A549 (cell line): ENCODE data around the gene PRKCZ. TPM values are rescaled to one million over a fixed set of nuclear protein-coding genes. Genes with fewer than 3 reads are reported as not detected.

Experiments used
- ATAC-seq, 2 experiments: fragments of 200-7000 bp in 1 of 2; fragments of >200 bp in 1 of 2; cut with Nextera tagmentation in 1 of 2; cut with Tn5 transposase in 1 of 2; 3 replicates each; pipeline versions ENCODE4 v1.8.0 to v1.9.1; 2018 to 2020; ENCODE audit warnings: mild to moderate bottlenecking in 1 of 2, moderate library complexity in 1 of 2
- CTCF ChIA-PET: fragments of 300-600 bp; sonication (Branson Sonifier 250); formaldehyde crosslinking; extraction: SDS; loops from one replicate; lab custom pipeline; 2021; ENCODE audit warnings: antibody characterized with exemption, inconsistent platforms; lab: Yijun Ruan, JAX
- POLR2A ChIA-PET: fragments of 350-600 bp; formaldehyde crosslinking; extraction: SDS; loops from one replicate; lab custom pipeline; 2021; ENCODE audit warnings: antibody characterized with exemption, inconsistent platforms; lab: Yijun Ruan, JAX
- DNase-seq, 2 experiments: peaks; one replicate each; pipeline versions ENCODE4 v3.0.0 to v3.0.0-alpha.2; 2011 to 2016; ENCODE audit warnings: low read depth in 1 of 2, low spot score in 1 of 2
- FAIRE-seq: peaks from 2 replicates; lab custom pipeline; 2011; peaks lifted over from hg19 to GRCh38; lab: Jason Lieb, UNC
- H3K27ac ChIP-seq, 2 experiments: fragments of >200 bp; sonication (Bioruptor Twin); formaldehyde crosslinking; 3 replicates each; pipeline ENCODE4 v1.5.1; 2016 to 2017
- H3K4me1 ChIP-seq: fragments of >200 bp; sonication (Bioruptor Twin); formaldehyde crosslinking; 3 replicates; pipeline ENCODE4 v1.6.1; 2016
- H3K4me2 ChIP-seq: fragments of >200 bp; sonication (Bioruptor Twin); formaldehyde crosslinking; 3 replicates; pipeline ENCODE4 v1.6.1; 2016
- H3K4me3 ChIP-seq: fragments of >200 bp; sonication (Bioruptor Twin); formaldehyde crosslinking; 3 replicates; pipeline ENCODE4 v1.5.1; 2016
- H3K9me3 ChIP-seq: fragments of >200 bp; sonication (Bioruptor Twin); formaldehyde crosslinking; 3 replicates; pipeline ENCODE4 v1.6.1; 2016
- BCL3 ChIP-seq: fragments of >200 bp; sonication (Bioruptor Twin); formaldehyde crosslinking; IDR thresholded peaks from 3 replicates; pipeline ENCODE4 v1.6.1; 2016
- BHLHE40 ChIP-seq: IDR thresholded peaks from 2 replicates; pipeline ENCODE4 v1.6.1; 2012; ENCODE audit warnings: low read depth, low read length, inconsistent platforms
- CBX8 ChIP-seq: fragments of 200-600 bp; sonication (generic); IDR thresholded peaks from 2 replicates; pipeline ENCODE4 v1.6.1; 2016
- ELK1 ChIP-seq: fragments of 150-350 bp; IDR thresholded peaks from 2 replicates; pipeline ENCODE4 v1.6.1; 2014; ENCODE audit warnings: low read depth, mild to moderate bottlenecking, low read length
- ESRRA ChIP-seq: fragments of 150-350 bp; IDR thresholded peaks from 2 replicates; pipeline ENCODE4 v1.6.1; 2014; ENCODE audit warnings: mild to moderate bottlenecking, low read length, borderline replicate concordance
- FOSB ChIP-seq: fragments of 250-450 bp; sonication (Bioruptor Pico); IDR thresholded peaks from 2 replicates; pipeline ENCODE4 v1.5.0; 2020; ENCODE audit warnings: mild to moderate bottlenecking, moderate library complexity
- FOSL2 ChIP-seq, 2 experiments: fragments of 450-650 bp in 1 of 2; fragments of >200 bp in 1 of 2; sonication (Bioruptor Twin) in 1 of 2; formaldehyde crosslinking; IDR thresholded peaks; 2 replicates each; pipeline versions ENCODE4 v1.5.0 to v1.6.1; 2016 to 2020; ENCODE audit warnings: mild to moderate bottlenecking in 1 of 2, moderate library complexity in 1 of 2
- HMGXB4 ChIP-seq: fragments of 250-450 bp; sonication (Bioruptor Pico); IDR thresholded peaks from 2 replicates; pipeline ENCODE4 v1.5.0; 2021; ENCODE audit warnings: mild to moderate bottlenecking, moderate library complexity, borderline replicate concordance
- HOXA7 ChIP-seq: fragments of 250-450 bp; sonication (Bioruptor Pico); IDR thresholded peaks from 2 replicates; pipeline ENCODE4 v1.5.0; 2020; ENCODE audit warnings: mild to moderate bottlenecking, moderate library complexity
- HOXB13 ChIP-seq: fragments of 250-450 bp; sonication (Bioruptor Pico); IDR thresholded peaks from 2 replicates; pipeline ENCODE4 v1.5.0; 2020; ENCODE audit warnings: low read depth, mild to moderate bottlenecking, moderate library complexity
- KDM1A ChIP-seq: fragments of 200-600 bp; sonication (generic); IDR thresholded peaks from 2 replicates; pipeline ENCODE4 v1.6.1; 2016; ENCODE audit warnings: low read depth, mild to moderate bottlenecking
- NPAS2 ChIP-seq: fragments of 250-450 bp; sonication (Bioruptor Pico); IDR thresholded peaks from 2 replicates; pipeline ENCODE4 v1.8.0; 2022; ENCODE audit warnings: mild to moderate bottlenecking, moderate library complexity, borderline replicate concordance
- RAD21 ChIP-seq, 2 experiments: fragments of >200 bp in 1 of 2; sonication (Bioruptor Twin) in 1 of 2; formaldehyde crosslinking in 1 of 2; IDR thresholded peaks in 1 of 2; conservative IDR thresholded peaks in 1 of 2; 2 replicates in 1 of 2; 3 replicates in 1 of 2; pipeline ENCODE4 v1.6.1; 2012 to 2018; ENCODE audit warnings: inconsistent platforms in 1 of 2
- RNF2 ChIP-seq: fragments of 200-600 bp; sonication (generic); IDR thresholded peaks from 2 replicates; pipeline ENCODE4 v1.6.1; 2016; ENCODE audit warnings: low read depth, mild to moderate bottlenecking, antibody characterized with exemption, moderate library complexity, borderline replicate concordance
- ZNF302 ChIP-seq: fragments of 250-450 bp; sonication (Bioruptor Pico); IDR thresholded peaks from 2 replicates; pipeline ENCODE4 v1.9.0; 2021; ENCODE audit warnings: inconsistent platforms, mild to moderate bottlenecking, moderate library complexity
- ZSCAN20 ChIP-seq: fragments of 250-450 bp; sonication (Bioruptor Pico); IDR thresholded peaks from 2 replicates; pipeline ENCODE4 v1.8.0; 2022; ENCODE audit warnings: mild to moderate bottlenecking, moderate library complexity
- WGBS: methylation state at CpG from one replicate; pipeline ENCODE4 v1.1.6; 2017; ENCODE audit errors: missing lambda C conversion rate; 5-methylcytosine and 5-hydroxymethylcytosine counted together
- polyA plus RNA-seq, 4 experiments: library from polyadenylated mRNA; depleted of rRNA in 3 of 4; stranded (reverse); fragments of >200 nt; fragmentation: RNase III in 1 of 4; extraction: RNeasy Plus Mini Kit Qiagen cat#74134 plus additional on column Dnase treatment in 1 of 4; gene quantifications; 2 replicates in 3 of 4; 3 replicates in 1 of 4; pipeline ENCODE4 v1.2.3, GENCODE V29; 2011 to 2017
- TF ChIP-seq, protein P1 (sequence below): fragments of 200-600 bp; sonication (generic); IDR thresholded peaks from 2 replicates; pipeline ENCODE4 v1.6.1; 2016; ENCODE audit warnings: antibody characterized with exemption, mild to moderate bottlenecking, moderate library complexity

PRKCZ gene
- polyA plus RNA-seq, 2 of the 4 experiments (the other 2 are of a cell fraction), result 9.5 to 9.8 TPM

- no peaks in the 10 kb centered on the region for H3K9me3 ChIP-seq
- TF ChIP-seq FOSL2 (IDR thresholded peaks at IDR 0.05) (no peak), FOSL2 (CRISPR knock-in tag; IDR thresholded peaks at IDR 0.05) (peak; percentile 14; the same call in 1 of the 2 replicates), BHLHE40 (no peak), ELK1 (no peak), FOSB (no peak), RNF2 (no peak), HMGXB4 (CRISPR knock-in tag) (no peak), ZSCAN20 (CRISPR knock-in tag) (no peak), HOXB13 (no peak), CBX8 (no peak), ZNF302 (CRISPR knock-in tag) (no peak), KDM1A (no peak), NPAS2 (CRISPR knock-in tag) (no peak), BCL3 (no peak), RAD21 (conservative IDR thresholded peaks at IDR 0.05 in 1 of 2, IDR thresholded peaks at IDR 0.05 in 1 of 2) (0 out of 5 replicates have a peak, but pooled peaks of 1 of the 2 experiments have one; percentile 8), HOXA7 (CRISPR knock-in tag) (no peak), ESRRA (no peak)
- TF ChIP-seq, protein P1, sequence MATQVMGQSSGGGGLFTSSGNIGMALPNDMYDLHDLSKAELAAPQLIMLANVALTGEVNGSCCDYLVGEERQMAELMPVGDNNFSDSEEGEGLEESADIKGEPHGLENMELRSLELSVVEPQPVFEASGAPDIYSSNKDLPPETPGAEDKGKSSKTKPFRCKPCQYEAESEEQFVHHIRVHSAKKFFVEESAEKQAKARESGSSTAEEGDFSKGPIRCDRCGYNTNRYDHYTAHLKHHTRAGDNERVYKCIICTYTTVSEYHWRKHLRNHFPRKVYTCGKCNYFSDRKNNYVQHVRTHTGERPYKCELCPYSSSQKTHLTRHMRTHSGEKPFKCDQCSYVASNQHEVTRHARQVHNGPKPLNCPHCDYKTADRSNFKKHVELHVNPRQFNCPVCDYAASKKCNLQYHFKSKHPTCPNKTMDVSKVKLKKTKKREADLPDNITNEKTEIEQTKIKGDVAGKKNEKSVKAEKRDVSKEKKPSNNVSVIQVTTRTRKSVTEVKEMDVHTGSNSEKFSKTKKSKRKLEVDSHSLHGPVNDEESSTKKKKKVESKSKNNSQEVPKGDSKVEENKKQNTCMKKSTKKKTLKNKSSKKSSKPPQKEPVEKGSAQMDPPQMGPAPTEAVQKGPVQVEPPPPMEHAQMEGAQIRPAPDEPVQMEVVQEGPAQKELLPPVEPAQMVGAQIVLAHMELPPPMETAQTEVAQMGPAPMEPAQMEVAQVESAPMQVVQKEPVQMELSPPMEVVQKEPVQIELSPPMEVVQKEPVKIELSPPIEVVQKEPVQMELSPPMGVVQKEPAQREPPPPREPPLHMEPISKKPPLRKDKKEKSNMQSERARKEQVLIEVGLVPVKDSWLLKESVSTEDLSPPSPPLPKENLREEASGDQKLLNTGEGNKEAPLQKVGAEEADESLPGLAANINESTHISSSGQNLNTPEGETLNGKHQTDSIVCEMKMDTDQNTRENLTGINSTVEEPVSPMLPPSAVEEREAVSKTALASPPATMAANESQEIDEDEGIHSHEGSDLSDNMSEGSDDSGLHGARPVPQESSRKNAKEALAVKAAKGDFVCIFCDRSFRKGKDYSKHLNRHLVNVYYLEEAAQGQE, result no peak
- TF ChIP-seq, all 56 proteins: peak for 2
- FAIRE-seq (no peak), ATAC-seq (peak; percentile 14 to 54; a peak in 4 of 6 replicates), DNase-seq (peak in 1 of 2 experiments; percentile 14)
- peak overlapping the region; percentile 42 for H3K4me3 ChIP-seq
- H3K4me1 ChIP-seq, result peaks cover 8% of the 10 kb centered on the region; the same call in 2 of the 3 replicates
- POLR2A ChIA-PET, result interaction anchor here (0.6 kb wide), 1 partner anchor 219 kb away, joined by 19 read pairs; no protein-coding TSS in a partner anchor
- H3K4me2 ChIP-seq, result peak overlapping the region; percentile 93
- peak overlapping the region in 1 of 2 experiments; percentile 46; a peak in 2 of 6 replicates for H3K27ac ChIP-seq
- CTCF ChIA-PET, result interaction anchor here (0.7 kb wide), 1 partner anchor 42 kb away, joined by 5 read pairs; no protein-coding TSS in a partner anchor
- WGBS, result 42% methylated on average over 29 of the region's 40 CpGs
Observed at GRCh38 chr1:2132222-2133038, 82.2 kb downstream of the PRKCZ start.
